GM21423 (cell line): ENCODE measurements around the gene GALT.

Source experiments
- ATAC-seq: cut with Tn5 transposase; IDR thresholded peaks from one replicate; pipeline ENCODE4 v1.9.1; 2021; ENCODE audit warnings: mild to moderate bottlenecking, moderate library complexity; ENCODE audit not compliant: unreplicated experiment

Gene GALT

DNA sequence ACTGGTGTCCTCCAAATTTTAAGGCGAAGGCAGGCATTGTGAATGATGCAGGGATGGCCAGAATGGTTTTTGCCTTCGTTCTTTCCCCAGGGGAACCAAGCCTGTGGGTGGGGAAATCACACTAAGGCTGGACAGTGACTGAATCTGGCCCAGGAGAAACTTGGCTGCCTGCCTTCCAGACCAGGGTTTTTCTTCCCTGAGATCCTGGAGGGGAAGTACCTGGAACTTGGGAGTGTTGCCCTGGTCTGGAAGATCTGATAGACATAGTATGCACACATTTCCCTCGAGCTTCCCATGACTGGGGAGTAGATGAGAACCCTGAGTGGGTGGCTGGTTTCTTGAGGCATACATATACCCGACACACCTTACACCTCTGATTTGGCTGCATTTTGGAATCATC is 4.8 kb downstream of the GALT start:
- ATAC-seq, result no peak

DNA sequence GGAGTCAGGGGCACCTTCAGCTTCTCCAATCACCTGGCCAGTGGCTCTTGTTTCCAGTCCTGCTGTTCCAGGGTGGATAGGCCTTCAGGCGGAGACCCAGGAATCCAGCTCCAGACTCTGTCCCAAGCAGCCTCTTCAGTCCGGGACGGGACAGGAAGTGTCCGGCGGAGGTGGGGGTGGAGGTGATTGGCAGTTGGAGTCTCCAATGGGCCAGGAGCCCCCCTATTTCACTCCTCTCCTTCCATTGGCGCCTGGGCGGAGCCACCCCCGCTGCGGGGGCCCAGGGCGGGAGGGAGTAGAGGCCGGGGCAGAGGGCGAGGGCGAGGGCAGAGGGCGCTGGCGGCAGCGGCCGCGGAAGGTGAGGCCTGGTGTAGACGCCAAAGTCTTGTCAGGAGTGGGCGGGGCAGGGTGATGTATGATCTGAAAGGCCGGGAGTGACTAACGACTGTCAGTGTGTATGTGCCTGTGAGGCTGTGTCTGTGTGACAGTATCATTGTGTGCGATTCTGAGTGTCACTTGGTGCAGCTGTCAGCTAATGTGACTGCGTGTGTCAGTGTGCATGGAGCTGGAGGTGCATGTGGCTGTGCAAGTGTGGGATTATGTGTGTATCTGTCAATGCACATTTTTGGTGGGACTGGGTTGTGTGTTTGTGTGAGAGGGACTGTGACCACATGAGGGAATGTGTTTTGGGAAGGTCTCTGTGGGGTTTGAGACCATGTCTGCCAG is 5.6 kb downstream of the GALT start, which contains the start of gene IL11RA:
IL11RA (plus strand) TSS at position 310 of the 726 bp plus-strand sequence. CDS start 3,033 bp downstream, outside the sequence.
- no peak for ATAC-seq

DNA sequence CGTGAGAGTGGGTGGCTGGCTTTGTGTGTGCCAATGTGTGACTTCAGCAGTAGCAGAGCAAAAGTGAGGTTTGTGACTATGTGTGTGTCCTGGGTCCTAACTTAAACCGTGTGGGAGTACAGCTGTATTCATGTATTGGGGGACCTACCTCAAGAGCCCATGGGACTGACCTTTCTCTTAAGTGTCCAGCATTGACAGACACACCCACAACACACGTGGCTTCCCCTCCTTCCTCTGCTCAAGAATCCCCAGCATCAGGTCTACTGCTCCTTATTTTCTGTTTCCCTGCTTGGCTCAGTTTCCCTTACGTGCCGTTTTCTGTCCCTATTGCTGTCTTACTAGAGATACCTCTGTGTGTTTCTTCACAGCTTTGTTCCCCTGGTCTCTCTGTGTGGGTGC is 6.1 kb downstream of the GALT start:
- no peak for ATAC-seq

- no peak for ATAC-seq
These were observed 6.9 kb downstream of the GALT start for GRCh38 chr9:34653151-34654072.

DNA sequence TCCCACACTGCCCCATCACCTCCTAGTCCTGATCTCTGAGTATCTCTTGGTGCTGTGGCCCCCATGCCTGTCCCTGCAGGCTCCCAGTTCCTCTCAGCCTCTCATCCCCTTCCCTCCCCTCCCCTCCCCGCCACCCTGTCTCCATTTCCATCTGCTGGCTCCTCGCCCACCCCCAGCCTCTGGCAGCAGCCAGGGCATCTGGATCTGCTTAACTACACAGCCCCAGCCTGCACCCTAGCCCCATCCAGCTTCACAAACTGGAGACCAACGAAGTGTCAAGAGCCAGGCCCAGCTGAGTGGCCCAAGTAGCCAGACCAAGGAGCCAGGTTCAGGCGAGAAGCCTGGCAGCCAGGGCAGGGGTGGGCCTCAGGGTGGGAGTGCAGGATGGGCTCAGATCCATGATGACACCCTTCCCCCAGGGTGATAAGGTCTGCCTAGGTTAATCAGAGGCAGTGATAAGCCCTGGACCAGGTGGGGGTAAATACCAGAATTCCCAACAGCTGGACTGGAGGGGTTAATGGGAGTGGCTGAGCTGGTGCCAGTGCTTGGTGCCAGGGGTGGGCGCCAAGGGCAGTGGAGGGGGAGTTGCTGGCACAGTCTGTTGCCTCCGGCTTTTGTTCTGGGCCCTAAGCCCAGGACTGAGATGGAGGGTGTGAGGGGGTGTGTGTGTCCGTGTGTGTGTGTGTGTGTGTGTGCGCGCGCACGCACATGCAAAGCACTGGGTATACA is 8.0 kb downstream of the GALT start:
- no peak for ATAC-seq

DNA sequence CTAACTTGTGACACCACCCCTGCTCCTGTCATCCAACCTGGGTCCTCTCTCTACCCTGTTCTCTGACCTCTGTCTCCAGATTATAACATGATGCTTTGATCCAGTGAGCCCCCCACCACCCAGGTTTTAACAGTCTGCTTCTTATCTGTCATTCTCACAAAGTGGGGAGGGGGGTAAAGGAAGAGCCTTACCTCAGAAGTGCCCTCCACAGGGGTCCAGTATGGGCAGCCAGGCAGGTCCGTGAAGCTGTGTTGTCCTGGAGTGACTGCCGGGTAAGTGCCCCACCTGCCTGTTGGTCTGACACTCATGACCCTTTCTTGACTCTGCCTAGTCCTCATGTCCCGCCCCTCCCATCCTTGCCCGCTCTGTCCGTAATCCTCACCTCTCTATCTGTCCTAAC is 8.9 kb downstream of the GALT start:
- no peak for ATAC-seq

DNA sequence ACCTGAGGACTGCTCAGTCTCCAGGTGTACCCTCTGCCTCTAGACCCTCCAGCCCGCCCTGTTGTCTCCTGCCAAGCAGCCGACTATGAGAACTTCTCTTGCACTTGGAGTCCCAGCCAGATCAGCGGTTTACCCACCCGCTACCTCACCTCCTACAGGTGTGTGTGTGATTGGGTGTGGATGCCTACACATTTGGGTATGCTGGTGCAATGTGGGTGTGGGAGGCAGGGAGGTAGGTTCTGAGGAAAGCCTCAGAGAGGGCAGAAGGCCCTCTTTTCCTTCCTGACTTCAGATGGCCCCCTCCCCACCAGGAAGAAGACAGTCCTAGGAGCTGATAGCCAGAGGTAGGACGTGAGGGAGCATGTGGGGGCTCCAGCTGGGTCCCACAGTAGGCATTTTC is 10.5 kb downstream of the GALT start:
- ATAC-seq, result no peak

- no peak for ATAC-seq
These were observed 12.0 kb downstream of the GALT start for GRCh38 chr9:34658461-34658860.

DNA sequence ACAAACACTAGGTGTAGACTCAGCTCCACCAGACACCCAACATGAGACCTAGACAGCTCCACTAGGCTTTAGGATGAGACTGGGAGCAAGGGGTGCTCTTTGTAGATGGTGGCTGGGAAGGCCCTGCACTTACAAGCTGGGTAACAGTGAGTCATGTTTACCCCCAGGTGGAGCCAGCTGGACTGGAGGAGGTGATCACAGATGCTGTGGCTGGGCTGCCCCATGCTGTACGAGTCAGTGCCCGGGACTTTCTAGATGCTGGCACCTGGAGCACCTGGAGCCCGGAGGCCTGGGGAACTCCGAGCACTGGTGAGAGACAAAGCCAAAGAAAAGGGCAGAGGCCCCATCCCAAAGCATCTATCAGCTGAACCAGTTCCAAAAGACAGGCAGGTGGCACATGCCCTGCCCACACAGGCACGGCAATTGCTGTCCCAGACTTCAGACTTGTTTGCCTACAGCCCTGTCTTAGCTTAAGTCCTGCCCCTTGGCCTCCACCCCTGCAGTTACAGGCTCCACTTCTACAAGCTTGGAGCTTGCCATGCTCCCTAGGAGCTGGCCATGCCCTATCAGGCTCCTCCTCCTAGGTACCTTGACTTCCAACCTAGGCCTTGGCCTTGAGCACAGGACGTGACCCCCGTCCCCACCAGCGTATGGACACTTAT is 13.2 kb downstream of the GALT start:
- ATAC-seq, result no peak

DNA sequence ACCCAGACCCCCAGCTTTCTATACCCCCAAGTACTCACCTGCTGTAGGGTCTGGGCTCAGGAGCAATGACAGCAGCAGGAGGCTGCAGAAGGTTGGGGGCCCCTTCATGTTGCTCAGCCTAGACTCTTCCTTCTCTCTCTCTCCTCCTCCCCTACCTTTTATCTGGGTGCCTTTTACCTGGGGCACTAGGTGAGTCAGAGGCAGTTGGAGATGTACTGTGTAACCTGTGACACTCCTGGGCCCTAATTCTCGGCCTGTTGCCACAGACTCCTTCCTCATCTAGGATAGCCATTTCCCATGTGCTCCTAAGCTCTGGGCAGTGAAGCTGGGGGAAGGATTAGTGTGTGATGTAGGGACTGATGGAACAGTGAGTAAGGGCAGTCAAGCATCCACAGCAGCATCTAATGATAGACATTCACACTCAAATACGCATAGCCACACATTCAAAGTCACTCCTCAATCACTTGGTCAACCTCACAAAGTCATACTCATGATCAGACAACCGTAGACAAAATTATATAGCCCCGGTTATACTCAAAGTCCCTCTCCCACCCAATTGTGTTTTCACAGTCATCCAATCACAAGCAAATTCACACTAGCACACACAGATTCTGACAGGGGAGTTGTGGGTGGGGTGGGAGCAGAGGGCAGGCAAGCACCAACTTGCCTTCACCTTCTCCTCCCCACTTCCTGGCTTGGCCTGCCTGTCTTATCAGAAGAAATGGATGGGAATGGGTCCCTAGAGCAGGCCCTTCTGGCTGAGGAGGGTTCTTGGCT is 16.2 kb downstream of the GALT start, which contains the start of gene CCL27:
CCL27 (minus strand) TSS at position 132 of the 777 bp plus-strand sequence; CDS start at position 108, 24 bp downstream.
- ATAC-seq, result no peak

- no peak for ATAC-seq
These were observed 16.8 kb downstream of the GALT start for GRCh38 chr9:34663303-34663605.

GRCh38 chr9:34664281-34665066 is 18.0 kb downstream of the GALT start:
- no peak for ATAC-seq

- ATAC-seq, result no peak
These were observed 18.5 kb downstream of the GALT start for GRCh38 chr9:34665067-34665380.

GRCh38 chr9:34665381-34666250 is 19.1 kb downstream of the GALT start:
- ATAC-seq, result peak; percentile 76

- no peak for ATAC-seq
These were observed 23.5 kb downstream of the GALT start for GRCh38 chr9:34669809-34670562.

DNA sequence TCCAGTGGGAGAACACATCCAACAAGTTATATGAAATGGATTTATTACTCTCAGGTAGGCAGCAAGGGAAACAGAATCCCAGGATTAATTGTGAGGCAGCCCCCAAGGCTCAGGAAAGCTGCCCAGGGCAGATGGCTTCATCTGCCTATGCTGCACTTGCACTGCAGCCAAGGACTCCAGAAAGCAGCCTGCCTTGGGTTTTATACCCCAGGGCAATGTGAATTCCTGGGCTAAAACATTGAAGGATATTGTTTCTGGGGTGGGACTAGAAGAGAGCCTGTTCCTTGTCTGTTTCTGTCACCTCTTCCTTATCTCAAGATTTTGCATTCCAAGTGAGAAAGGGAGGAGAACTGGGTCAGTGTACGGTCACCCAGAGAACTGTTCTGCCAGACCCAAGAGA is 24.8 kb downstream of the GALT start:
- no peak for ATAC-seq

GRCh38 chr9:34674440-34674839 is 28.0 kb downstream of the GALT start:
- ATAC-seq, result no peak
